ENCODE measurements around the gene ABO. TPM values are rescaled to one million over a fixed set of nuclear protein-coding genes. Genes with fewer than 3 reads are reported as not detected.

Gene ABO
- total and polyA plus RNA-seq, 2 of the 8 experiments (the other 6 are each of a cell fraction or from before 2014, with no cell fraction given): 0.03 TPM; not detected in 1

DNA sequence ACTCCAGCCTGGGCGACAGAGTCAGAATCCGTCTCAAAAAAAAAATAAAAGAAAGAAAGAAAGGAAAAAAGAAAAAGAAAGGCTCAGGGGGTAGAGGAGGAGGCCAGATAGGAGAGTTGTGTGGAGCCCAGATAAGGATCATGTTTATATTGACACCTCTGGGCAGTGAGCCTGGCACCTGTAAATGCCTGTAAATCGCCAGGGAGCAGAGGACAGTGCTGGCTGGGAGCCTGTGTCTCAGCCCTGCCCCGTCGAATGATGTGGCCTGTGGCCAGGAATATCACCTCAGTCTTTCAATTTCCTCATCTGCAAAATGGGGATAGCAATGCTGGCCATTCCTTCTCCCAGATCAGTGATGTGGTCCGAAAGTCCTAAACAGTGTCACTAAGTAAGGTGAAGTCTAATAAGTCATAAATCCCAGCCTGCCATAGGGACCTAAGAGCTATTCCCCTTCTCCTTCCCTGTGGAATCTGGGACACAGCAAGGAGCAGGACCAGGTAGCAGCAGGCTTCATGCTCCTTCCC, 10.3 kb upstream of the ABO start:
- Histone ChIP-seq H3K23ac (ENCODE audit: insufficient read length) (no peak overlapping the region), H3K79me1 (ENCODE audit: low read depth, low read length) (no peaks in the 10 kb centered on the region), H3K56ac (replicated peaks; ENCODE audit: insufficient read length, low read depth, low read length) (no peak overlapping the region), H3K23me2 (ENCODE audit: low read depth, low read length) (no peaks in the 10 kb centered on the region; the same call in 1 of the 2 replicates), H3K18ac (ENCODE audit: extremely low read depth, low read length) (no peak overlapping the region), H2BK15ac (ENCODE audit: low read length) (no peak overlapping the region), H3K36me3 (ENCODE audit: control insufficient read depth in 2 of 4, insufficient read depth in 4 of 4, low read length in 3 of 4) (no peaks in the 10 kb centered on the region), H4K8ac (ENCODE audit: extremely low read depth, insufficient read depth, low read length) (no peak overlapping the region), H3K9ac (replicated peaks in 1 of 4; ENCODE audit: extremely low read depth in 1 of 4, low read depth in 3 of 4, low read length in 3 of 4) (no peak overlapping the region), H3K4me2 (ENCODE audit: insufficient read depth in 1 of 2, low read depth in 2 of 2, low read length in 2 of 2) (no peak overlapping the region), H2AK5ac (ENCODE audit: low read depth, low read length) (no peak overlapping the region), H2BK120ac (replicated peaks; ENCODE audit: low read depth, low read length) (no peak overlapping the region), H2BK12ac (ENCODE audit: low read depth, low read length) (no peak overlapping the region), H3K27me3 (replicated peaks in 1 of 4; ENCODE audit: control insufficient read depth in 3 of 4, extremely low read depth in 1 of 4, insufficient read depth in 3 of 4, low read length in 3 of 4) (no peaks in the 10 kb centered on the region; a peak in 1 of 7 replicates), H3K14ac (ENCODE audit: insufficient read length) (no peak overlapping the region), H4K5ac (ENCODE audit: insufficient read length, low read depth, low read length) (no peak overlapping the region), H4K20me1 (replicated peaks in 1 of 2; ENCODE audit: control insufficient read depth in 1 of 2, insufficient read depth in 2 of 2, low read length in 2 of 2) (no peaks in the 10 kb centered on the region), H3K4ac (replicated peaks; ENCODE audit: insufficient read length, low read depth, low read length) (no peak overlapping the region), H2AFZ (ENCODE audit: low read length) (no peak overlapping the region), H3K4me1 (replicated peaks in 1 of 4; ENCODE audit: control insufficient read depth in 3 of 4, insufficient read depth in 4 of 4, low read length in 3 of 4) (no peaks in the 10 kb centered on the region), H4K91ac (replicated peaks; ENCODE audit: insufficient read length, low read length) (no peak overlapping the region), H2BK20ac (ENCODE audit: low read length) (no peak overlapping the region), H2BK5ac (ENCODE audit: low read depth, low read length) (no peak overlapping the region), H3K9me3 (ENCODE audit: insufficient read depth in 2 of 2, low read depth in 1 of 2, low read length in 1 of 2) (peaks cover 17 to 18% of the 10 kb centered on the region in 2 experiments), H3K79me2 (ENCODE audit: control insufficient read depth in 1 of 2, insufficient read depth in 2 of 2, low read length in 2 of 2) (no peaks in the 10 kb centered on the region), H3K4me3 (ENCODE audit: extremely low read depth in 1 of 4, insufficient read depth in 2 of 4, low read depth in 3 of 4, low read length in 4 of 4) (no peak overlapping the region), H3K27ac (ENCODE audit: low read depth, low read length) (no peak overlapping the region)
- POLR2A ChIA-PET (ENCODE audit: partially characterized antibody): no interaction called here
- TF ChIP-seq SRF (IDR thresholded peaks at IDR 0.05; ENCODE audit: low read depth, low read length) (no peak), RFX5 (IDR thresholded peaks at IDR 0.05; ENCODE audit: borderline replicate concordance, low read depth, low read length) (no peak), POLR2A (IDR thresholded peaks at IDR 0.05; ENCODE audit: control extremely low read depth in 1 of 2, low read depth in 2 of 2, low read length in 2 of 2) (no peak), E2F6 (IDR thresholded peaks at IDR 0.05) (no peak), POU5F1 (IDR thresholded peaks at IDR 0.05; ENCODE audit: low read depth, low read length) (no peak), TCF12 (IDR thresholded peaks at IDR 0.05; ENCODE audit: low read depth, low read length) (no peak), HDAC6 (IDR thresholded peaks at IDR 0.05; ENCODE audit: low read depth, low read length) (no peak), YY1 (IDR thresholded peaks at IDR 0.05; ENCODE audit: low read depth, low read length) (no peak), NRF1 (IDR thresholded peaks at IDR 0.05; ENCODE audit: low read depth, low read length) (no peak)
- TF ChIP-seq, protein P1, sequence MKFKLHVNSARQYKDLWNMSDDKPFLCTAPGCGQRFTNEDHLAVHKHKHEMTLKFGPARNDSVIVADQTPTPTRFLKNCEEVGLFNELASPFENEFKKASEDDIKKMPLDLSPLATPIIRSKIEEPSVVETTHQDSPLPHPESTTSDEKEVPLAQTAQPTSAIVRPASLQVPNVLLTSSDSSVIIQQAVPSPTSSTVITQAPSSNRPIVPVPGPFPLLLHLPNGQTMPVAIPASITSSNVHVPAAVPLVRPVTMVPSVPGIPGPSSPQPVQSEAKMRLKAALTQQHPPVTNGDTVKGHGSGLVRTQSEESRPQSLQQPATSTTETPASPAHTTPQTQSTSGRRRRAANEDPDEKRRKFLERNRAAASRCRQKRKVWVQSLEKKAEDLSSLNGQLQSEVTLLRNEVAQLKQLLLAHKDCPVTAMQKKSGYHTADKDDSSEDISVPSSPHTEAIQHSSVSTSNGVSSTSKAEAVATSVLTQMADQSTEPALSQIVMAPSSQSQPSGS (IDR thresholded peaks at IDR 0.05; ENCODE audit: low read length): no peak
- CTCF ChIA-PET (ENCODE audit: partially characterized antibody): interaction anchor here (0.6 to 2.4 kb wide), 3 partner anchors 9 to 339 kb away, joined by 3 to 6 read pairs (median 5); no protein-coding TSS in a partner anchor
- 81% methylated on average over 6 of the region's 6 CpGs; no CpG with 5 or more reads in 1 of the 2 experiments for WGBS, 2 experiments (ENCODE audit: extremely low coverage in 1 of 2, insufficient coverage in 1 of 2, insufficient read length in 1 of 2, insufficient replicate concordance in 2 of 2, low coverage in 1 of 2, low lambda C conversion rate in 2 of 2, missing lambda C conversion rate in 1 of 2)
- FAIRE-seq: no peak
- DNase-seq (ENCODE audit: low read depth in 1 of 2, low spot score in 2 of 2): no peak
